ENCODE data around the gene MGLL.

DNA sequence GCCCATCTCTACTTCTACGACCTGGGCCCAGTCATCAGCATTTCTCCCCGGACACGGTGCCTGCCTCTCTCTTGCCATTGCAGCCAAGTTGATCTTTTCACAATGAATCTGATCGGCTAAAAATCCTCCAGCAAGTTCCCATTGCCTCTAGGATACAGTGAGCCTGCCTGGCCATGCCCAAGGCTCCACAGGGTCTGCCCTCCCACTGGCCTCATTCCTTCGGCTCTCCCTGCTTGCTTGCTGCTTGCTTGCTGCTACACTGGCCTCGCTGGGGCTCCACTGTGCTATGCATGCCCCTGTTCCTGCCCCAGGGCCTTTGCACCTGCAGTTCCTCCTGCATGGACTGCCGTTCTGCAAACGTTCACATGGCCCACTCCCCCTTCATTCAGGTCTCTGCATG, 147.5 kb downstream of the MGLL start:
- TF ChIP-seq, protein P1, sequence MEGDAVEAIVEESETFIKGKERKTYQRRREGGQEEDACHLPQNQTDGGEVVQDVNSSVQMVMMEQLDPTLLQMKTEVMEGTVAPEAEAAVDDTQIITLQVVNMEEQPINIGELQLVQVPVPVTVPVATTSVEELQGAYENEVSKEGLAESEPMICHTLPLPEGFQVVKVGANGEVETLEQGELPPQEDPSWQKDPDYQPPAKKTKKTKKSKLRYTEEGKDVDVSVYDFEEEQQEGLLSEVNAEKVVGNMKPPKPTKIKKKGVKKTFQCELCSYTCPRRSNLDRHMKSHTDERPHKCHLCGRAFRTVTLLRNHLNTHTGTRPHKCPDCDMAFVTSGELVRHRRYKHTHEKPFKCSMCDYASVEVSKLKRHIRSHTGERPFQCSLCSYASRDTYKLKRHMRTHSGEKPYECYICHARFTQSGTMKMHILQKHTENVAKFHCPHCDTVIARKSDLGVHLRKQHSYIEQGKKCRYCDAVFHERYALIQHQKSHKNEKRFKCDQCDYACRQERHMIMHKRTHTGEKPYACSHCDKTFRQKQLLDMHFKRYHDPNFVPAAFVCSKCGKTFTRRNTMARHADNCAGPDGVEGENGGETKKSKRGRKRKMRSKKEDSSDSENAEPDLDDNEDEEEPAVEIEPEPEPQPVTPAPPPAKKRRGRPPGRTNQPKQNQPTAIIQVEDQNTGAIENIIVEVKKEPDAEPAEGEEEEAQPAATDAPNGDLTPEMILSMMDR (IDR thresholded peaks at IDR 0.05; ENCODE audit: low read length): no peak
- no peak for TF ChIP-seq EZH2 (IDR thresholded peaks at IDR 0.05; ENCODE audit: borderline replicate concordance, low read length)

All from OCI-LY1 (cell line).